ENCODE data around the gene CYB5R3.

CYB5R3 gene

DNA sequence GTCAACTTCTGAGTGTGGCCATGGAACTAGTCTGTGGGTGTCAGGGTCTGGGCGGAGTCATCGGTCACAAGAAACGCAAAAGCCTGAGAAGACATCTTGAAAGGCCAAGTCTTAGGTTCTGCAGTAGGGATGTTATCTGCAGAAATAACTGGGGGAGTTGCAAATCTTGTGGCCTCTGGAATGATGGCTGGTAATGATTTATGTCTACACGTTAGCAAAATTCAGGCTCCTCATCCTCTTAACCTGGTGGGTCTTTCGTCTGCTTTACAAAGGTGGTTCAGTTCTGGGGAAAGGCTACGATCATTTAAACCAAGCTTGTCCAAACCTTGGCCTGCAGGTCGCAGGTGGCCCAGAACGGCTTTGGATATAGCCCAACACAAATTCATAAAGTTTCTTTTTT, 7.4 kb upstream of the CYB5R3 start:
- H2AFZ ChIP-seq = no peak overlapping the region
- H3K9me3 ChIP-seq (ENCODE audit: control insufficient read depth, low read length) = no peaks in the 10 kb centered on the region

GRCh38 chr22:42655693-42656092, 6.5 kb upstream of the CYB5R3 start:
- H3K79me2 ChIP-seq = no peaks in the 10 kb centered on the region
- no peaks in the 10 kb centered on the region for H3K36me3 ChIP-seq (ENCODE audit: control insufficient read depth, insufficient read depth, low read length)
- peak overlapping the region; percentile 46 for H2AFZ ChIP-seq
- H3K4me2 ChIP-seq (ENCODE audit: low read length) = no peak overlapping the region
- no peaks in the 10 kb centered on the region for H3K27me3 ChIP-seq (ENCODE audit: control insufficient read depth, insufficient read depth, low read length)
- H3K9me3 ChIP-seq (ENCODE audit: control insufficient read depth, low read length) = no peaks in the 10 kb centered on the region
- TF ChIP-seq, protein P1, sequence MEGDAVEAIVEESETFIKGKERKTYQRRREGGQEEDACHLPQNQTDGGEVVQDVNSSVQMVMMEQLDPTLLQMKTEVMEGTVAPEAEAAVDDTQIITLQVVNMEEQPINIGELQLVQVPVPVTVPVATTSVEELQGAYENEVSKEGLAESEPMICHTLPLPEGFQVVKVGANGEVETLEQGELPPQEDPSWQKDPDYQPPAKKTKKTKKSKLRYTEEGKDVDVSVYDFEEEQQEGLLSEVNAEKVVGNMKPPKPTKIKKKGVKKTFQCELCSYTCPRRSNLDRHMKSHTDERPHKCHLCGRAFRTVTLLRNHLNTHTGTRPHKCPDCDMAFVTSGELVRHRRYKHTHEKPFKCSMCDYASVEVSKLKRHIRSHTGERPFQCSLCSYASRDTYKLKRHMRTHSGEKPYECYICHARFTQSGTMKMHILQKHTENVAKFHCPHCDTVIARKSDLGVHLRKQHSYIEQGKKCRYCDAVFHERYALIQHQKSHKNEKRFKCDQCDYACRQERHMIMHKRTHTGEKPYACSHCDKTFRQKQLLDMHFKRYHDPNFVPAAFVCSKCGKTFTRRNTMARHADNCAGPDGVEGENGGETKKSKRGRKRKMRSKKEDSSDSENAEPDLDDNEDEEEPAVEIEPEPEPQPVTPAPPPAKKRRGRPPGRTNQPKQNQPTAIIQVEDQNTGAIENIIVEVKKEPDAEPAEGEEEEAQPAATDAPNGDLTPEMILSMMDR (IDR thresholded peaks at IDR 0.05) = no peak
- H3K27ac ChIP-seq = no peak overlapping the region
- H3K4me3 ChIP-seq (ENCODE audit: low read depth, low read length) = no peak overlapping the region
- no peak overlapping the region for H3K9ac ChIP-seq
- no peaks in the 10 kb centered on the region for H3K4me1 ChIP-seq

More for the DNA sequence above, 7.4 kb upstream of the CYB5R3 start:
- Histone ChIP-seq H3K9ac (no peak overlapping the region), H3K4me1 (no peaks in the 10 kb centered on the region), H3K27ac (no peak overlapping the region), H3K4me3 (ENCODE audit: low read depth, low read length) (no peak overlapping the region), H3K27me3 (ENCODE audit: control insufficient read depth, insufficient read depth, low read length) (no peaks in the 10 kb centered on the region), H3K36me3 (ENCODE audit: control insufficient read depth, insufficient read depth, low read length) (no peaks in the 10 kb centered on the region), H3K79me2 (no peaks in the 10 kb centered on the region), H3K4me2 (ENCODE audit: low read length) (no peak overlapping the region)
- TF ChIP-seq, protein P1 (IDR thresholded peaks at IDR 0.05) = no peak

GRCh38 chr22:42654436-42655073, 5.4 kb upstream of the CYB5R3 start:
- H3K4me3 ChIP-seq (ENCODE audit: low read depth, low read length) = no peak overlapping the region
- TF ChIP-seq, protein P1 (IDR thresholded peaks at IDR 0.05) = no peak
- no peak overlapping the region for H3K9ac ChIP-seq
- no peak overlapping the region for H3K4me2 ChIP-seq (ENCODE audit: low read length)
- no peaks in the 10 kb centered on the region for H3K36me3 ChIP-seq (ENCODE audit: control insufficient read depth, insufficient read depth, low read length)
- H3K27ac ChIP-seq = no peak overlapping the region
- H3K27me3 ChIP-seq (ENCODE audit: control insufficient read depth, insufficient read depth, low read length) = no peaks in the 10 kb centered on the region
- no peaks in the 10 kb centered on the region for H3K4me1 ChIP-seq
- no peaks in the 10 kb centered on the region for H3K9me3 ChIP-seq (ENCODE audit: control insufficient read depth, low read length)
- no peaks in the 10 kb centered on the region for H3K79me2 ChIP-seq
- no peak overlapping the region for H2AFZ ChIP-seq

- H3K27me3 ChIP-seq (ENCODE audit: control insufficient read depth, insufficient read depth, low read length) = no peaks in the 10 kb centered on the region
- H3K4me2 ChIP-seq (ENCODE audit: low read length) = no peak overlapping the region
- no peak overlapping the region for H3K9ac ChIP-seq
- no peaks in the 10 kb centered on the region for H3K4me1 ChIP-seq
- H3K36me3 ChIP-seq (ENCODE audit: control insufficient read depth, insufficient read depth, low read length) = no peaks in the 10 kb centered on the region
- H3K27ac ChIP-seq = no peak overlapping the region
- no peak overlapping the region for H3K4me3 ChIP-seq (ENCODE audit: low read depth, low read length)
- no peaks in the 10 kb centered on the region for H3K9me3 ChIP-seq (ENCODE audit: control insufficient read depth, low read length)
- no peak overlapping the region for H2AFZ ChIP-seq
- H3K79me2 ChIP-seq = no peaks in the 10 kb centered on the region
- TF ChIP-seq, protein P1 (IDR thresholded peaks at IDR 0.05) = no peak
Observed at GRCh38 chr22:42653999-42654398, 4.8 kb upstream of the CYB5R3 start.

DNA sequence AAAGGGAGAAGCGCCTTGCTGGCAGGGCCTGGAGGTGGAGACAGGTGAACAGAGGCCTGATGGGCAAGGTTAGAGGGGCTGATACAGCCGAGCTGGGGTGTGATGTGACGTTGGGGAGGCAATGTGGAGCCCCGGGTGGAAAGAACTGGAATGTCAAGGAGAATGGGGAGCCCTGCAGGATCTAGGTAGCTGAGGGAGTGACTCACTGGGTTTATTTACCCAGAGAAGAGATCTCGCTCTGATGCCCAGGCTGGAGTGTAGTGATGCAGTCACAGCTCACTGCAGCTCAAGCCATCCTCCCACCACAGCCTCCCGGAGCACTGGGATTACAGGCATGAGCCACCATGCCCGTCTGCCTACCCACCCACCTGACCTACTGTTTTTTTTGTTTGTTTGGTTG, 1.9 kb upstream of the CYB5R3 start:
- Histone ChIP-seq H3K4me2 (ENCODE audit: low read length) (no peak overlapping the region), H3K27me3 (ENCODE audit: control insufficient read depth, insufficient read depth, low read length) (no peaks in the 10 kb centered on the region), H3K79me2 (no peaks in the 10 kb centered on the region), H3K4me3 (ENCODE audit: low read depth, low read length) (no peak overlapping the region), H3K36me3 (ENCODE audit: control insufficient read depth, insufficient read depth, low read length) (no peaks in the 10 kb centered on the region), H3K27ac (no peak overlapping the region), H2AFZ (no peak overlapping the region), H3K9me3 (ENCODE audit: control insufficient read depth, low read length) (no peaks in the 10 kb centered on the region), H3K9ac (no peak overlapping the region), H3K4me1 (no peaks in the 10 kb centered on the region)
- TF ChIP-seq, protein P1 (IDR thresholded peaks at IDR 0.05) = no peak

Measured in parathyroid adenoma (tissue), 2 donors.